PC-9 (cell line): ENCODE measurements around the gene SLC35E2B. TPM values are rescaled to one million over a fixed set of nuclear protein-coding genes. Genes with fewer than 3 reads are reported as not detected.

ENCODE experiments used
- BruUV-seq: library from RNA; stranded (reverse); fragments of 400-500 nt; replicated peaks from 2 replicates; lab custom pipeline; 2021; lab: Mats Ljungman, UMichigan
- CTCF ChIA-PET: fragments of 300-600 bp; sonication (Branson Sonifier 250); formaldehyde crosslinking; loops from one replicate; lab custom pipeline; 2022; ENCODE audit warnings: antibody characterized with exemption; lab: Charles Lee
- POLR2A ChIA-PET: fragments of 300-600 bp; sonication (Branson Sonifier 250); formaldehyde crosslinking; loops from one replicate; lab custom pipeline; 2022; ENCODE audit warnings: antibody characterized with exemption; ENCODE audit not compliant: unreplicated experiment; lab: Charles Lee
- DNase-seq, 2 experiments: peaks; one replicate each; pipeline versions ENCODE4 v3.0.0 to v3.0.0-alpha.2; 2015 to 2022; ENCODE audit warnings: mixed read lengths in 1 of 2
- H2AFZ ChIP-seq: fragments of 200-600 bp; sonication (generic); 2 replicates; pipeline ENCODE4 v1.8.1; 2017; ENCODE audit warnings: antibody characterized with exemption
- H3F3A ChIP-seq: fragments of 200-600 bp; sonication (generic); 2 replicates; pipeline ENCODE4 v1.8.1; 2017; ENCODE audit warnings: antibody characterized with exemption, mild to moderate bottlenecking, low read depth; ENCODE audit not compliant: insufficient read depth
- H3K27ac ChIP-seq: fragments of 200-600 bp; sonication (generic); 2 replicates; pipeline ENCODE4 v1.6.1; 2016; ENCODE audit warnings: mixed run types
- H3K27me3 ChIP-seq: fragments of 200-600 bp; sonication (generic); 2 replicates; pipeline ENCODE4 v1.6.1; 2016; ENCODE audit warnings: low read depth, mixed run types; ENCODE audit not compliant: insufficient read depth
- H3K36me3 ChIP-seq: fragments of 200-600 bp; sonication (generic); 2 replicates; pipeline ENCODE4 v1.6.1; 2016; ENCODE audit warnings: low read depth, mixed run types
- H3K4me1 ChIP-seq: fragments of 200-600 bp; sonication (generic); replicated peaks from 2 replicates; pipeline ENCODE4 v1.6.1; 2016; ENCODE audit warnings: mixed run types; ENCODE audit not compliant: insufficient read depth
- H3K4me2 ChIP-seq: fragments of 200-600 bp; sonication (generic); 2 replicates; pipeline ENCODE4 v1.6.1; 2017; ENCODE audit warnings: mixed run types
- H3K4me3 ChIP-seq: fragments of 200-600 bp; sonication (generic); 2 replicates; pipeline ENCODE4 v1.6.1; 2016; ENCODE audit warnings: mixed run types
- H3K79me2 ChIP-seq: fragments of 200-600 bp; sonication (generic); 2 replicates; pipeline ENCODE4 v1.6.1; 2017; ENCODE audit warnings: low read depth, mixed run types
- H3K9me2 ChIP-seq: fragments of 200-600 bp; sonication (generic); 2 replicates; pipeline ENCODE4 v1.8.1; 2017; ENCODE audit warnings: mild to moderate bottlenecking; ENCODE audit not compliant: insufficient read depth
- H3K9me3 ChIP-seq: fragments of 200-600 bp; sonication (generic); 2 replicates; pipeline ENCODE4 v1.8.1; 2016; ENCODE audit warnings: low read depth; ENCODE audit not compliant: insufficient read depth
- H4K20me1 ChIP-seq: fragments of 200-600 bp; sonication (generic); 2 replicates; pipeline ENCODE4 v1.8.1; 2017; ENCODE audit not compliant: insufficient read depth
- CTCF ChIP-seq: fragments of 200-600 bp; sonication (generic); conservative IDR thresholded peaks from 2 replicates; pipeline ENCODE4 v1.6.1; 2017; ENCODE audit warnings: mixed run types, antibody characterized with exemption, mild to moderate bottlenecking, moderate library complexity
- EZH2 ChIP-seq: fragments of 200-600 bp; sonication (generic); IDR thresholded peaks from 2 replicates; pipeline ENCODE4 v1.8.0; 2017; ENCODE audit warnings: antibody characterized with exemption, low read depth
- intact Hi-C: fragments of 100-400 bp; cut with micrococcal nuclease; formaldehyde crosslinking; loops from one replicate; pipeline ENCODE4 v1.10.0; 2022; ENCODE audit not compliant: unreplicated experiment
- total RNA-seq: library from RNA; stranded (reverse); gene quantifications from 2 replicates; pipeline ENCODE4 v1.2.3, GENCODE V29; 2021

Gene SLC35E2B
- total RNA-seq, 1 experiment from 2014 or later, result 55.4 TPM

DNA sequence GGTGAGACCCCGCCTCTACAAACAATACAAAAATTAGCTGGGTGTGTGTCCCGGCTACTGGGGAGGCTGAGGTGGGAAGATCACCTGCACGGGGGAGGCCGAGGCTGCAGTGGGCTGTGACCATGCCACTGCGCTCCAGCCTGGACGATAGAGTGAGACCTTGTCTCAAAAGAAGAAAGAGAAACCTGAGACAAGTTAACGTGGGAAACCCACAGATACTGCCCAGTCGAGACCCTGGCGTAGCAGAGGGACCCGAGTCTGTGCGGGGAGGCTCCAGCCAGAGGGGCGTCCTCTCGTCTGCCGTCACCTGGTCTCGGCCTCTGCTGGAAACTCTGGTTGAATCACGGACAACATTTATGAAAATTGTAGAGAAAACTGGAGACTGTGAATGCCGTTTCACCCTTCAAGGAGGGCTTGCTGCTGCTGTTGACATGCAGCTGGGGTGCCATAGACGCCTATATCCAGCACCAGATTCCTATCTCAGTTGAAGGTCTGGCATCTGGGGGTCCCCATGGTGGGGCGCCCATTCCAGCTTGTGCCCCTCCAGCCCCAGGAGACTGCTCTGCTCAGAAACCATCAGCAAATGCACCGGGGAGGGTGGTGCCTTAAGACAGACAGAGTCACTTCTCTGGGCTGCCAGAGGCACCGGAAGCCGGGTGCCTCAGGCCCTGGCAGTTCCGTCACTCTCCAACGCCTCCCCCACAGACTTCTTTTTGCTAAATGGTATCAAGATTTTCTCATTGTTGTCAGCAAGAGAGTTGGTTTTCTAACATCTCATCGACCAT lies 20.2 kb downstream of the SLC35E2B start:
- CTCF ChIA-PET, result no interaction called here

DNA sequence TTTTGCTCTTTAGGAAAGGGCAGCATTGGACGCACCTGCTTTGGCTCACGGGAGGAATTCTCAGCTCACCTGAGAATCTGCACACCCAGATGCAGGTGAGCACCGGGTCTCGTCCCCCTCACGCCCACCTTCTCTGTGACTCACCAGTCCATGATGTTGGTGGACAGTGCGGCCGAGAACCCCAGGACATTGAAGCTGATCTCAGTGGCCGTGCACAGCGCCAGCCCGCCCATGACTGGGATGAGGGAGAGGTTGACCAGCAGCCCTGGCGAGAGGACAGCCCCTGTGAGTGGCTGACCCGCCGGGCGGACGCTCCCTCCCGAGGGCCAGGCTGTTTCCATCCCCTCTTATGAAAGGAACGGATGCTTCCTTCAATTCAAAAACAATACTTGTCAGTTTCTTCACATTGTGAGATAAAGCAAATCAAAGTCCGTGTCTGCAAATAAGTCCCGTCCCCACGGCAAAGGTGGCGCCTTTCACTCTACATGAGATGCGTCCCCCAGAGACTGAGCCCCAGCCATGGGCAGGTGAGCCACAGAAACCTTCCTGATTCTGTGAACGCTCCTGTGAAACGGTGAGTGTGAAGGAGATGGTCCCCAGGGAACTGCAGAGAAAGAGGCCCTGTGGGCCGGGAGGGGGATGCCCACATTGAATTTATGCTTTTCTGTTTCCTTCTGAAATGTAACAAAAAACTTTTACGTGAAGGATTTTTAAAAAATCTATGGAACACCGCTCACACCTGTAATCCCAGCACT lies 21.1 kb downstream of the SLC35E2B start:
- no peak overlapping the region for H3K27ac ChIP-seq
- no TSS peak for BruUV-seq
- intact Hi-C loops, result no loop called here
- no peaks in the 10 kb centered on the region for H3K9me2 ChIP-seq
- no peaks in the 10 kb centered on the region for H3K9me3 ChIP-seq
- no peaks in the 10 kb centered on the region for H3K79me2 ChIP-seq
- H3K4me1 ChIP-seq, result no peaks in the 10 kb centered on the region
- 0 out of 2 replicates have a peak, but pooled peaks cover under 1% of the 10 kb centered on the region for H3K36me3 ChIP-seq
- CTCF ChIA-PET, result no interaction called here
- POLR2A ChIA-PET, result no interaction called here
- H3F3A ChIP-seq, result no peaks in the 10 kb centered on the region
- TF ChIP-seq EZH2, result no peak
- no peak overlapping the region for H3K4me2 ChIP-seq
- H3K27me3 ChIP-seq, result no peaks in the 10 kb centered on the region
- no peak overlapping the region for H3K4me3 ChIP-seq
- DNase-seq, result no peak
- H4K20me1 ChIP-seq, result no peaks in the 10 kb centered on the region
- no peak overlapping the region for H2AFZ ChIP-seq

More for the DNA sequence above, 20.2 kb downstream of the SLC35E2B start:
- Histone ChIP-seq H3K9me3 (no peaks in the 10 kb centered on the region), H3K4me1 (no peaks in the 10 kb centered on the region), H3F3A (no peaks in the 10 kb centered on the region), H3K27ac (no peak overlapping the region), H3K4me3 (no peak overlapping the region), H2AFZ (no peak overlapping the region), H3K36me3 (no peaks in the 10 kb centered on the region), H4K20me1 (no peaks in the 10 kb centered on the region), H3K27me3 (no peaks in the 10 kb centered on the region), H3K4me2 (no peak overlapping the region), H3K79me2 (no peaks in the 10 kb centered on the region), H3K9me2 (no peaks in the 10 kb centered on the region)
- DNase-seq, result no peak
- no TSS peak for BruUV-seq
- intact Hi-C loops, result no loop called here
- POLR2A ChIA-PET, result no interaction called here
- TF ChIP-seq EZH2 (no peak), CTCF (no peak)

DNA sequence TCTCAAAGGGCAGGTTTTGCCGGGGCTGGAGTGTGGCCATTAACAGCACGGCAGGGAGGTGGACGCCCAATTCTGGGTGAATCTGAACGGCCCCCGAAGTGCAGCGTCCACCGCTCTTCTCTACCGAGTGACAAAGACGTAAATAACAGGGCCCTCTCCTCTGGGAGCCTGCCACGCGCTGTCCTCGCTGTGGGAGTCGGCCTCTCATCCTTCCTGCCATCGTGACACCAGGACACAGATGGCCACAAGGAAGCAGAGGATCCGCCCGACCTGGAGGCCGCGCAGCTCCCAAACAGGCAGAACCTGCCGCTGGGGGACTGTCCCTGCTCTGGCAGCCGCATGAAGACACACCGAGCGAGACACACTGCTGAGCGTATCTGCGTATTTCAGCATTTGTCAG lies 21.7 kb downstream of the SLC35E2B start:
- no peaks in the 10 kb centered on the region for H3K9me3 ChIP-seq
- no peaks in the 10 kb centered on the region for H4K20me1 ChIP-seq
- H3F3A ChIP-seq, result no peaks in the 10 kb centered on the region
- no TSS peak for BruUV-seq
- H3K79me2 ChIP-seq, result no peaks in the 10 kb centered on the region
- ChIA-PET CTCF (no interaction called here), POLR2A (no interaction called here)
- no peaks in the 10 kb centered on the region for H3K9me2 ChIP-seq
- peaks cover 8% of the 10 kb centered on the region for H3K36me3 ChIP-seq
- intact Hi-C loops, result no loop called here
- H3K4me2 ChIP-seq, result no peak overlapping the region
- H3K4me1 ChIP-seq, result no peaks in the 10 kb centered on the region
- no peak overlapping the region for H3K27ac ChIP-seq
- DNase-seq, result no peak
- no peaks in the 10 kb centered on the region for H3K27me3 ChIP-seq
- H2AFZ ChIP-seq, result no peak overlapping the region
- no peak for TF ChIP-seq CTCF
- TF ChIP-seq EZH2, result no peak
- no peak overlapping the region for H3K4me3 ChIP-seq
